GM18868 (cell line): ENCODE data around the gene CYP19A1.

Source experiments
- ATAC-seq: cut with Tn5 transposase; IDR thresholded peaks from one replicate; pipeline ENCODE4 v1.9.1; 2021; ENCODE audit warnings: mild to moderate bottlenecking, moderate library complexity; ENCODE audit not compliant: unreplicated experiment

CYP19A1 gene

DNA sequence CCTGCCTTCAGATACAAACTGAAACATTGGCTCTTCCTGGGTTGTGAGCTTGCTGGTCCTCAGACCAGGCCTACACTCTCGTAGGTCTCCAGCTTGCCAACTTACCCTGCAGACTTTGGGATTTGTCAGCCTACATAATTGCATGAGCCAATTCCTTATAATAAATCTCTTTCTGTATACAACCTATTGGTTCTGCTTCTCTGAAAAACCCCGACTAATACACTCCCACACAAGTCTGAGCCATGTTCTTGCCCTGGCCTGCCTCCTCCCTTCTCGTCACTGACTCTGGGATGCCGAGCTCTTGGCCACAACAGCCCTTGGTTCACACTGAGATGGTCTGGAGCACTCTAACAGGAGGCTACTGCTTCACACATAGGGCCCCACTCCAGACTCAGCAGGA is 9.5 kb downstream of the CYP19A1 start:
- ATAC-seq: no peak

DNA sequence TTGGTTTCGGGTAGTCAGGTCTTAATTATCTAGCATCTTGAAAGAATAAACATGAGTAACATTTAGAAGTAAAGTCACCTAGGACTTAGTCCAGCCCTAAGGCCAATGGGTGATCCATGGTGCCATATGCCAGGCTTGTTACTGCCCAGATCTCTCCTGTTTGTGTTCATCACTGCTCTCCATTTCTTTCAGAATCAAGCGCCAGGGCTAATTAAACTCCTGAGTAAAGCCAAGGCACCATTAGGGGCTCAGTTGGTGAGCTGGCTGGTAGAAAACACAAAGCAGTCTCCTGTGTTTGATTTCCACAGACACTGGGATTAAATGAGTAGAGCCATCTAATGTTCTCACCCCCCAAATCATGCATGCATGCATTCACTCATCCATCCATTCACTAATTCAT is 11.3 kb downstream of the CYP19A1 start:
- ATAC-seq: no peak

DNA sequence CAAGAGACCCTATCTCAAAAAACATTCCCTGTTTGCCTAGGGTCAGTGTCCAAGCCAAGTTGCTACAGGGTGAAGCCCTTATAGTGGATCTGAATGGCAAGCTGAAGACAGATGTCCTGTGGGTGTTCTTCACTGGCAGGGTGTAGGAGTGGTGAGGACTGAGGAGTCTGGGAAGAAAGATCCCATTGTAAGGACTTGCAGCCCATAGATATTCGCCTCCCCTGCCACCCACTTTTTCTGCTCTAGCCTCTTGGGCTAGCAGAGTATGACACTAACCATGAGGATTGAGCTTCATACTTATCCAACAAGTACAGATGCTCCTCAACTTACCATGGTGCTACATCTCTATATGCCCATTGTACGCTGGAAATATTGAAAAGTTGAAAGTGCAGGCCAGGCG is 13.2 kb downstream of the CYP19A1 start:
- no peak for ATAC-seq

DNA sequence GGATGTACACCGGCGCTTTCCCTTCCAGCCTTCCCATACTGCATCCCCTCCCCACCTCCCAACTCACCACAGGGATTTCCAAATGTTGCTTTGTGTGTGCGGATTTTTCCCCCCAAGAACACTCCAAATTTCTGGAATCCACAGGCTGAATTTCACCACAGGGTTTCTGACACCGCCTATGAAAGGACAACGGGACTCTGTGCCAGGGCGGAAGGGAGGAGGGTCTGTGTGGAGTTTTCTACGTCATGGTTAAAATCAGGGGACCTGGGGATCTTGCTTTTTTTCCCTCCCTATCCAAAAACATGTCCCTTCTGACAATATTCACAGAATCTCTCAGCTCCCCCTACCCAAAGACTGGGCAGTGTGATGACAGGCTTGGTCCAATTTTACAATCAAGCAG is 14.6 kb downstream of the CYP19A1 start:
- no peak for ATAC-seq

DNA sequence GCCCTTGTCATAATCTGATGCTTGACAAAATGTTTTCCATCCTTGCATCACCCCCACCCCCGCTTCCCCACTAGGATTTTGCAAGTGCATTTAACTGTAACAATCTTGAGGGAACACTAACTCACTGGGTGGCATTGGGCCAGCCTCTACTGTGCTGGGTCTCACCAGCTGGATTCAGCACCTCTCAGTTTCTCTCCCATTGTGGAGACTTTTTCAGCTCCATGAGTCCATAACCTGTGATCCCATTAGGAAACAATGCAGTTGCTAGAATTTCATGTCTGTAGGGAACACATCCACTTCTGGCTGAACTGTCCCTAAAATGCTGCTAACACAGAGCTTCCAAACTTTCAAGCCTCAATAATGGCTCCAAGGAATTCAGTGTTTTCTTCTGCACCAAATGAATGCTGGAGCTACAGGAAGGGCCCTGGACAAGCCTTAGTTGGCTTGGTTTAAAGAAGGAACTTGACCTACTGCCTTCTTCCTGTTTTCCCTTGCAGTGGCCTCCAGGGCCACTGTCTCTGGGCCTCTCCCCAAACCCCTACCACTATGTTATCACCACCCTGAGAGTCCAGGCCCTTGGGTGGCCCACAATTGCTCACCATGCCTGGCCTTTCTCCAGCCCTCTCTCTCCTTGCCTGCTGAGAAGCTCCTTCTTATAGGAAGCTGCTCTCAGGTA is 15.6 kb downstream of the CYP19A1 start:
- ATAC-seq: no peak

DNA sequence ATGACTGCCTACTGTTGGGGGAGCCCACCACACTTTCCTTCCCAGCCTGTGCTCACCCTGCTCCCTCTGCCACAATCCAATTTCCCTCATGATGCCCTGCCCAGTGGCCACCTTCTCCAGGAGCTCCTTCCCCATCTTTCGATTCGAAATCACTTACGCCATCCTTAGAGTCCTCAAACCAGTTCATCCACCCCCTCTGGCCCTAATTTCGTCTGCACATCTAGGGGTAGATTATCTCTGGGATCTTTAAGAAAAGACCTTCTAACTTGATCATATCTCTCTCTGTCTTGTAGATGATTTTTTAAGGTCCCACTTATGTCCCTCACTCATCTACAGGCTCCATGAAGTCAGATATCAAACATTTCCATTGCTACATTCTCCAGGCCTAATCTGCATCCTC is 17.1 kb downstream of the CYP19A1 start:
- ATAC-seq: no peak

DNA sequence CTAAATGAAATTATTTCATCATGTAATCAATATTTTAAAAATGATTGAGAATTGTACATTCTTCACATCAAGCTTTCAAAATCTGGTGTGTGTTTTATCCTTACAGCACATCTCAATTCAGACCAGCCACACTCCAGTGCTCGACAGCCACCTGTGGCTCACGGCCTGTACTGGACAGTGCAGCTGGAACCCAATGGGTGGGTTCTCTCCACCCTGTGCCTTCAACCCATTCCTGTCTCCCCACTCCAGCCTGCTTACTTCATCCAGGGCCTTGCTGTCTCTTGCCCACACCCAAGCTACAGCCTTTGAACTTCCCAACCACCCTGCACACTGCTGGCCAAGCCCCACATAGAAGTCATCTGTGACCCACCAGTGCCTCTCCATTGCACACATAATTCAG is 17.6 kb downstream of the CYP19A1 start:
- ATAC-seq: no peak

DNA sequence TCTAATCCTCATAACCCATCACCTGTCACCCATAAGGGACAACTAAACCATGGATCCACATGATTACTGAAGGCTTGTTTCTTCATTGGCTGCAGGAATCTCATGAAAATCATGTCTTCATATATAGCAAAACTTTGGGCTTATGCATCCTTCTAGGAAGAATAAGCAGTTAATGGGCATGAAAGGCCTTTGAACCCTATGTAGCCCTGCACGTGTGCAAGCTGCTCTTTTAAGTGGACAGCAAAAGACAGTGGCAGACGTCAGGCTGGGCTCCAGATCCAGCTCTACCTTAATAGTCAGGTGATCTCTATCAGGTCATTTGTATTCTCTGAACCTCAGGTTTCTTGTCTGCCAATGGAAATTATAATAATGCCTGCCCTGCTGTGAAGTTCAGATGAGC is 18.9 kb downstream of the CYP19A1 start:
- ATAC-seq: no peak

DNA sequence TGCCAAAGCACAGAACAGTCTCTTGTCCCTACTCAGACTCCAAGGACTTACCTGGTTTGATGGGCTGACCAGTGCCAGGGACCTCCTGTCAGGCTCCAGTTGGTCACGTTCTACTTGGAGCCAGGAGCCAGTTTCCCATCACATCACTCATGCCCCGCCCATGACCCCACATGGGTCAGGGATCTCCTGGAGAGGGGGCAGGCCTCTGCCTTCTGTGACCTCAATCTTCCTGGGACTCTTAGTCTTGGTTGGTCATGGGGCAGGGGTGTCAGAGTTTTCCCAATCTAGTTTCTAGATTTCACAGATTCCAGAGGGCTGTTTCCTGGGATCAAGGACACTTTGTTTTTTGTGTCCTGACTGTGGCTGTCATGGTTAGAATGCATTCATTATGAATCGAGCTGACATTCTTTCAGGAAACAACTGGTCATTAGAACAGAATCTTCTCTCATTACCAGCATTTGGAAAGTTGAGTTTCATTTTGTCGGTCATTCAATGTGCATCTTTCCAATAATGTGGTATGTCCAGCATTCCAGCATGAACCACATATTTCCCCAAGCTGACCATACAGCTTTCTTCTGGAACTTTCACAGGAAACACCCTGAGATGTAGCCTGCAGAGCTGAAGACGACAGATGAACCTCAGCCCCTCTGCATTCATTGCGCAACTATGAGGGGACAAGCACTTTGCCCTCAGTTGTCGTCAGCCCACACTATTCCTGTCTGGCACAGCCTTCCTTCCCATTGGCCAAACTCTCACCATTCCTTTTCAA is 19.8 kb downstream of the CYP19A1 start:
- ATAC-seq: no peak

DNA sequence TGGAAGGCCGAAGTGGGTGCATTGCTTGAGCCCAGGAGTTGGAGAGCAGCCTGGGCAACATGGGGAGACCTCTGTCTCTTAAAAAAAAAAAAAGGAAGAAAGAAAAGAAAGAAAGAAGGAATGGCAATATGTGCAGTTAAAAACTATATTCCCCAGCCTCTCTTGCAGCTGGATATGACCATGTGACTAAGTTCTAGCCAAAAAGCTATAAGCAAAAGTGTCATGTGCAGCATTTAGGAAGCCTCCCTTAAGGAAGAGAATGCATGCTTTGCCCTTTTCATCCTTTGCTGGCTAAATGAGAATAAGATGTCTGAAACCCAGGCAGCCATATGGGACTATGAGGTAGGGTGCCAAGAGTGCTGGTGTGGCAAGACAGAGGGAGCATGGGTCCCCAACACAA is 21.8 kb downstream of the CYP19A1 start:
- no peak for ATAC-seq

DNA sequence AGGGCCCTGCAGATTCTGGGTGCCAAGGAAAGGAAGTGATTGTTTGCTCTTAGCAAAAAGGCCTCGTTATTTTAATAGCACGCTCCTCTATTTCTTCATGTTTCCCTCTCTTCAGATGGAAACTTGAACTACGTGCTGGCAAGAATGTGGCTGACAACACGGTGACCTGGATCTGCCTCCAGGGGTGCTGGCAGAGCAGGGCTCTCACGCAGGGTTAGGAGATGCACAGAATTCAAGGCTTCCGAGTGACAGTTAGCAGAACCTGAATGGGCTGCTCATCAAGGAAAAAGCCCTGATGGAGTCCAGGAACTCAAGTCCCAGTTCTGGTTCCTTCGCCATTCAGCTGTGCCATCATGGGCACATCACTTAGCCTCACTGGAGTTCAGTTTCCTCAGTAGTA is 22.7 kb downstream of the CYP19A1 start:
- no peak for ATAC-seq

DNA sequence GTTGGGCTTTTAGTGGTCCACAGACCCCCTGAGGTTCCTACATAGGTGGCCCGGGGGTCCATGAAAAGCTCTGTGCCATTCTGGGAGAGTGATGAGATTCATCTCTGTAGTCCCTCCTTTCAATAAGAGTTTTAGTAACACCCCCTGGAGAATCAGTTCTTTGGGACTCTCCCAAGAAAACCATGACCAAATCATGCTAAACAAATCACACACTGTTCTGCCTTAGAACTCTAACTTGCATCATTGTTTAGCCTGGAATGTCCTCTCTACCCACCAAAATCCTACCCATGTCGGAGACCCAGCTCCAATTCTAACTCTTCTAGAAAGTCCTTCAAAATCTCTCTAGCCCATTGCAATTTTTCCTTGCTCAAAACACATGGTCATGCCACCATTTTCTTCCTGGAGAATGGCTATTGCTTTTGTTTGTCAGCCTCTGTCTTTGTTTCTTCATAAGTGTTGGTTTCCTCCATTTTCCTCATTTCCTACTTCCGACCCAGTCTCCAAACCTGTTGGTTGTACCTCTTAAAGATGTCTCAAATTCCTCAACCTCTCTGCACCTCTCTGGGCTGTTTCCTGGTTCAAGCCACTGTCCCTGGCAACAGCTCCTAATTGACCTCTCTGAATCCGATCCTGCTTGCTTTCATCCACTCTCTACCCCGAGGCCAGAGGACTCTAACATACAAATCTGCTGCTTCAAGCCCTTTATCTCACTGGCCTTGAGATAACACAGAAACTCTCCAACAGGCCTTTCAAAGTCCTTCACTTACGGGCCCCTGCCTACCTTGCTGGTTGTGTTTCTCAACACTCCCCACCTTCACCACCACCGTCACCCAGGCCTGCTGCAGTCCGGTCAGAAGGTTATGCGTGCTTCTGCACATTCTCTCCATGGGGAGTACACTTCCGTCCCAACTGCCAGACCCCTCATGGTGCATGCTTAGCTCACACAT is 23.7 kb downstream of the CYP19A1 start:
- ATAC-seq: no peak

DNA sequence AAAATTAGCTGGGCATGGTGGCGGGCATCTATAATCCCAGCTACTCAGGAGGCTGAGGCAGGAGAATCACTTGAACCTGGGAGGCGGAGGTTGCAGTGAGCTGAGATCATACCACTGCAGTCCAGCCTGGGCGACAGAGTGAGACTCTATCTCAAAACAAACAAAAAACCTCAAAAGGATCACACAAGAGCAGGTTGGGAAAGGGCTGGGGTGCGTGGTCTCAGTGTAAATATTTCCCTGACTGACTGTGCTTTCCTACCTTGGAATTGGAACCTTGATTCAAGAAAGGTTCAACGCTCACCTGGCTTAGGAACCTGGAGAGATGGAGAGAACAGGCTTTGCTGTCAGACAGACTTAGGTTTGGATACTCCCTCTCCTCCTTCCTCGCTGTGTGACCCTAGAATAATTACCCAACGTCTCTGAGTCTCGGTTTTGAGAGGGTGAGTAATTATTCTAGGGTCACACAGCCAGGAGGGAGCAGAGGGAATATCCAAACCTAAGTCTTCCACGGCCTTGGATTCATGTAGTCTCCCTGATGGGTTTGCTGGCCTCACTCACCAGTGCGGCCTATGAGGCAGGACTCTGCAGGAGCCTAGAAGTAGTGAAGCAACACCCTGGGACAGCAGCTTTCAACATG is 24.6 kb downstream of the CYP19A1 start:
- ATAC-seq: no peak

DNA sequence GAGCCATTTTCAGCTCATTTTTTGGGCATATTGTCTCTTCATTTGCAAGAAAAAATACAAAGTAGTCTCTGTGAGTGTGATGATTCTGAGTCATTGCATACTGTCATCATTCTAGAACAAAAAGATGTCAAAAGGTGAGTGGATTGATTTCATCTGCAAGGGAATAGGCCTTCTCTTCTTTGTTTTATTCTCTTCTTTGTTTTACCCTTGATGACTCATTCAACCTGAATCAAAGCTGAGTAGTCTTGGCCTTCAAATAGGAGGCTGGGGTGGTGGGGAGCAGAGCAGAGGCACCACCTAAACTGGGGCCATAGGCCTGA is 25.4 kb downstream of the CYP19A1 start:
- no peak for ATAC-seq

DNA sequence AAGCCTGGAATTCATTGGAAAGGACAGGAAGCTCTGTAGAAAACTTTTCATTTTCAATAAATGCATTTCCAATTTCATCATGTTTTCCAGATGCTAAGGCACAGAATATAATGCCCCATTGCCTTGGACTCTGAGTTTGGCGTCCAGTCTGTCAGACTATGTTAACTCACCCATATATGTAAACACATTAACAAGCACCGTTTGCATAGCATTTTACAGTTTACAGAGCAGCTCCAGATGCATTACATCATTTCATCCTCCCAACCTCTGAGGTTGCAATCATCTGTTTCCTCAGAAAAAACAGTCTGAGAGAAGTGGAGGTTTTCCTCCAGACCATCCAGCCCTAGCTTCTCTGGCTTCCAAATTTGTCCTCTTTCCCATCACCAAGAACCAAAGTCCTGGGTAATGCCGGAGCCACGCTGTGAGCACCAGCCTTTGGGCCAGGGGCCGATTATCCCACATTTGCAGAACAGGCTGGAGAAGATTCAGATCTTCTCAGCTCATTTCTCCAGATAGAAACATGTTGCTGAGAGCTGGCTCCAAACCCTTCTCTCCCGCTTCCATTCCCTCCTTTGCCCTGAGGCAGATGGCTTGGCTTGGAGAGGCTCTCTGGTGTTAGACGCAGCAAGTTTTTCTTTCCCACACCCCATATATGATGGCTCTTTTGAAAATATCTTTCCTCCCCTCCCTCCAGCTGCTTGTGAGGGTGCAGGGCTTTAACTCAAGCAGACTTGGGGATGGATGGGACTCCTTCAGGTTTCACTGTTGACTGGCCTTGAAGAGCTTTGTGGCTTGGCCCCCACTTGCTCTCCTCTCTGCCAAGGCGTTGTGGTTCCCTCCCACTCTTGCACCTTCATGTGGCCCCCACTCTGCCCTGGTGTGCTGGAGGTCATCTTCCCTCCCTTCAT is 26.0 kb downstream of the CYP19A1 start:
- ATAC-seq: no peak

DNA sequence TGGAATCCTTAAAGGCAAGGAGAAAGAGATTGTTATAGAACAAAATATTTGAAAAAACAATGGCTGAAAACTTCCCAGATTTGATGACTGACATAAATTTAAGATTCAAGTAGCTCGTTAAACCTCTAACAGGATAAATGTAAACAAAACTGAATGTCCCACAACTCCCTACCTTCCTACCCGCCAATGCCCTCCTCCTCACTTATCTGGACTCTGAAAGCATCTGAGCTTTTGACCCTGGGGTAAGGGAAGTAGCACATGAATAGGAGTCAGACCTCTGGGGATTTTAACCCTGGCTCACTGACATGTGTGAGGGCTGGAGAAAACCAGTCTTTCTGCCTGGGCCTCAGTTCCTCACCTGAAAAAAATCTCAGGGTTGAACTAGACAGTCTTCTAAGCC is 26.9 kb downstream of the CYP19A1 start:
- no peak for ATAC-seq

DNA sequence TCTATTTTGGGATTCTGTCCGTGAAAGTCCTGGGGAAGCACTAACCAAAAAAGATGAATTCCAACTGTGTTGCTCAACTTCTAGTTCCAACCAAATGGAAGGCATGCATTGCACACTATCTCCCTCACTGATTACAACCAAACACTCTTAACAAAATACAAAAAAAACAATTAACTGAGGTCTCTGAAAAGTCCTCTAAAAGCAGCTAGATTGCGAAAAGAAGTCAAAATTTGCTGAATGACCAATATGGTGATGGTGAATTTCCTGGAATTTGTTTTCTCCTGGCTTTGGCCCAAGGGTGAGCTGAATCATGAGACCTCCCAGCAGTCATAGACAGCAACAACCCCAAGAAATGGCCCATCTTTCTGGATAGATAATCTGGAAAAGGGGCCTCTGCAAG is 28.3 kb downstream of the CYP19A1 start:
- no peak for ATAC-seq

DNA sequence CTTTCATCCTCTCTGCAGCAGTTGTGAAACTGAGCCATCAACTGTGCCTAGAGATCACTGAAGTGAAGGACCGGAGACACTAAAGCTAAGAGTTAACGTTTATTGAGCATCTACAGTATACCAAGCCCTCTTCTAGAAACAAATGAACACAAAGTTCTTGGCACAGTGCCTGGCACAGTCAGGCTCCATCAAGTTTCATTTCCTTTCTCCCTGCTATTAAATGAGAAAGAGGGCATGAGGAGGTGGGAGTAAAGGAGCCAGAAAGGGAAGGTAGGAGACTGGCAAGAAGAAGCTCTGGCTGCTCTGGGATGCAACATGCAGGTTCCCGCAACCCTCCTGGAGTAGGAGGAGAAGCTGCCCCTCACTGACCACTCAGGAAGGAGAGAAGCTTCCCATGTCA is 30.6 kb downstream of the CYP19A1 start:
- no peak for ATAC-seq

DNA sequence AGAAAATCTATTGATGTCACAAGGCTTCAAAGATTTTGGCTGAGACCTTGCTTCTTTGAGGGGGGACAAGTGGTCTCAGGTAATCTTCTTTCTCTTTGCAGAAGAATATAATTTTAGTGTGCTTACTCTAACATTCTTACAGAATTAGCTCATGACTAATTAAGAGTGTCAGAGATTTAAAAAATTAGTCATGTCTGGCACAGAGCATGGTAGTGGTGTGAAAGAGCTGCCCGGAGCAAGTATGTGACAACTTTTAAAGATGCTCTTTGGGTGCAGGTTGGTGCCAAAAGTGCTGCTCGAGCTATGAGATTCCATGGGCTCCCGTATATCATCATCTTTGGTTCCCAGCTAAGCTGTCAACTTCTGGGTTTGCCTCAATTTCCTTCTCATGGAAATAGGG is 31.1 kb downstream of the CYP19A1 start:
- ATAC-seq: no peak

DNA sequence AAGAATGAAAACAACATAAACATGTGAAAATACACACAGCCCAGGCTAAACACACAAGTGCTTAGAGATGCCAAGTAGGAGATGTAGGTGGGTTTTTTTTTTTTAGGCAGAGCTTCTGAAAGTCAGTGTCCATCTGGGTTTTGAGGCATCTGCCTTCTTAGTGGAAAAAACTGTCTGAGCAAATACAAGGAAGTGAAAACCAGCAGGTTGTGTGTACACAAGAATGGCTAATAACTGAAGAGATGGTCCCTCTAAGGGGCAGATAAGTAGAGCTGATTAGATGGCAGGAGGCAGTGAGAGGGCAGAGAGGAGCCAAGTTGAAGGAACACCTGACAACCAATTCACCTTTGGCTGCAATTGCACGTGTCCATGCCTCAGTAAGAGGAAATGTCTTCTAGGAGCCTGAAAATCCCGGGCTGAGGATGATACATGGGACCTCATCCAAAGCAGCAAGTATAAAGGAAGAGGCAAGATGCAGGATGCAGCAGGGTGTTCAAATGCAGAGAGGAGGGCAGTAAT is 34.9 kb downstream of the CYP19A1 start:
- peak; percentile 69 for ATAC-seq
